Neural crest cell (in vitro differentiated cells): Measurements from ENCODE around the gene NRXN3. TPM values are rescaled to one million over a fixed set of nuclear protein-coding genes. Genes with fewer than 3 reads are reported as not detected.

Experiments used
- DNase-seq: peaks from one replicate; pipeline ENCODE4 v3.0.0; 2021; ENCODE audit warnings: low read depth, mixed read lengths, low spot score
- H3K27ac Mint-ChIP-seq: one replicate; pipeline ENCODE4 v1.8.0; 2021; ENCODE audit warnings: mild to moderate bottlenecking, mixed read lengths; ENCODE audit not compliant: unreplicated experiment
- H3K27me3 Mint-ChIP-seq: 2 replicates; pipeline ENCODE4 v1.8.0; 2021; ENCODE audit warnings: low read depth, mild to moderate bottlenecking, mixed read lengths
- H3K36me3 Mint-ChIP-seq: 2 replicates; pipeline ENCODE4 v1.8.0; 2021; ENCODE audit warnings: low read depth, mild to moderate bottlenecking, mixed read lengths
- H3K4me1 Mint-ChIP-seq: 2 replicates; pipeline ENCODE4 v1.8.0; 2021; ENCODE audit warnings: mixed read lengths
- H3K4me3 Mint-ChIP-seq: one replicate; pipeline ENCODE4 v1.8.0; 2021; ENCODE audit warnings: mild to moderate bottlenecking, mixed read lengths
- H3K9me3 Mint-ChIP-seq: 2 replicates; pipeline ENCODE4 v1.8.0; 2021; ENCODE audit warnings: mixed read lengths
- CTCF ChIP-seq: fragments of 200-600 bp; sonication (generic); conservative IDR thresholded peaks from 2 replicates; pipeline ENCODE4 v1.5.0; 2021; ENCODE audit warnings: antibody characterized with exemption, mild to moderate bottlenecking
- total RNA-seq: library from RNA; stranded (reverse); gene quantifications from 2 replicates; pipeline ENCODE4 v1.2.1, GENCODE V29; 2021

The NRXN3 gene
- total RNA-seq, 1 donor from 2014 or later, result 2.5 TPM

GRCh38 chr14:79196216-79196615 is 1026.0 kb downstream of the NRXN3 start:
- Mint-ChIP-seq H3K4me1 (peaks cover 11% of the 10 kb centered on the region), H3K36me3 (no peaks in the 10 kb centered on the region), H3K4me3 (no peak overlapping the region), H3K27ac (no peak overlapping the region), H3K27me3 (no peaks in the 10 kb centered on the region), H3K9me3 (peaks cover 2% of the 10 kb centered on the region)
- TF ChIP-seq CTCF, result no peak
- DNase-seq, result no peak

GRCh38 chr14:79197516-79197915 is 1027.3 kb downstream of the NRXN3 start:
- DNase-seq, result no peak
- H3K27ac Mint-ChIP-seq, result no peak overlapping the region
- peaks cover 11% of the 10 kb centered on the region for H3K4me1 Mint-ChIP-seq
- H3K36me3 Mint-ChIP-seq, result no peaks in the 10 kb centered on the region
- no peak for TF ChIP-seq CTCF
- no peaks in the 10 kb centered on the region for H3K27me3 Mint-ChIP-seq
- H3K9me3 Mint-ChIP-seq, result peaks cover 2% of the 10 kb centered on the region
- no peak overlapping the region for H3K4me3 Mint-ChIP-seq

- H3K4me1 Mint-ChIP-seq, result peaks cover 11% of the 10 kb centered on the region
- no peak for TF ChIP-seq CTCF
Measured at GRCh38 chr14:79199217-79199616, 1029.0 kb downstream of the NRXN3 start.

GRCh38 chr14:79201564-79202207 is 1031.5 kb downstream of the NRXN3 start:
- Mint-ChIP-seq H3K9me3 (peaks cover 2% of the 10 kb centered on the region), H3K27ac (no peak overlapping the region), H3K27me3 (no peaks in the 10 kb centered on the region), H3K4me1 (peaks cover 11% of the 10 kb centered on the region), H3K4me3 (no peak overlapping the region), H3K36me3 (no peaks in the 10 kb centered on the region)
- TF ChIP-seq CTCF, result no peak
- DNase-seq, result no peak

More at GRCh38 chr14:79199217-79199616, 1029.0 kb downstream of the NRXN3 start:
- peaks cover 2% of the 10 kb centered on the region for H3K9me3 Mint-ChIP-seq
- no peak overlapping the region for H3K27ac Mint-ChIP-seq
- DNase-seq, result no peak
- no peaks in the 10 kb centered on the region for H3K36me3 Mint-ChIP-seq
- no peaks in the 10 kb centered on the region for H3K27me3 Mint-ChIP-seq
- H3K4me3 Mint-ChIP-seq, result no peak overlapping the region

- Mint-ChIP-seq H3K4me1 (no peaks in the 10 kb centered on the region), H3K27me3 (no peaks in the 10 kb centered on the region), H3K27ac (no peak overlapping the region), H3K9me3 (peaks cover 2% of the 10 kb centered on the region), H3K36me3 (no peaks in the 10 kb centered on the region), H3K4me3 (no peak overlapping the region)
- no peak for DNase-seq
- no peak for TF ChIP-seq CTCF
Measured at GRCh38 chr14:79204591-79204990, 1034.4 kb downstream of the NRXN3 start.
